Ascending aorta (tissue), 2 donors: ENCODE results near the gene IPMK. TPM values are rescaled to one million over a fixed set of nuclear protein-coding genes. Genes with fewer than 3 reads are reported as not detected.

ENCODE experiments used
- DNase-seq, 2 donors: peaks; one replicate each; pipeline ENCODE4 v3.0.0-alpha.2; 2019; ENCODE audit warnings: low spot score in 2 of 2
- H3K27ac ChIP-seq, 2 donors: fragments of 200-600 bp; sonication (generic); one replicate each; pipeline ENCODE4 v1.5.1; 2016 to 2017; ENCODE audit warnings: mild to moderate bottlenecking in 1 of 2
- H3K27me3 ChIP-seq: fragments of 200-600 bp; sonication (generic); one replicate; pipeline ENCODE4 v1.5.1; 2017
- H3K36me3 ChIP-seq, 2 donors: fragments of 200-600 bp; sonication (generic); one replicate each; pipeline ENCODE4 v1.5.1; 2016
- H3K4me1 ChIP-seq, 2 donors: fragments of 200-600 bp; sonication (generic); one replicate each; pipeline ENCODE4 v1.5.1; 2016 to 2017; ENCODE audit warnings: mild to moderate bottlenecking in 1 of 2
- H3K4me3 ChIP-seq, 2 donors: fragments of 200-600 bp; sonication (generic); one replicate each; pipeline ENCODE4 v1.5.1; 2016 to 2017; ENCODE audit warnings: mild to moderate bottlenecking in 1 of 2
- H3K9me3 ChIP-seq, 2 donors: fragments of 200-600 bp; sonication (generic); one replicate each; pipeline ENCODE4 v1.5.1; 2016
- intact Hi-C: fragments of 100-400 bp; cut with DNase I; formaldehyde crosslinking; loops from one replicate; pipeline ENCODE4 v1.15.1; 2023
- total RNA-seq: library from RNA; depleted of rRNA; stranded (reverse); fragments of >200 nt; gene quantifications from one replicate; pipeline ENCODE4 v1.1.0, GENCODE V29; 2016
- TF ChIP-seq, protein P1 (sequence below), 3 experiments: fragments of 200-600 bp in 2 of 3; fragments of 450-650 bp in 1 of 3; sonication (generic) in 2 of 3; IDR thresholded peaks; one replicate each; pipeline ENCODE4 v1.5.1; 2016 to 2019; ENCODE audit warnings: antibody characterized with exemption in 3 of 3, mild to moderate bottlenecking in 1 of 3, moderate library complexity in 1 of 3

Gene IPMK
- total RNA-seq, 1 donor from 2014 or later: 2.8 TPM

DNA sequence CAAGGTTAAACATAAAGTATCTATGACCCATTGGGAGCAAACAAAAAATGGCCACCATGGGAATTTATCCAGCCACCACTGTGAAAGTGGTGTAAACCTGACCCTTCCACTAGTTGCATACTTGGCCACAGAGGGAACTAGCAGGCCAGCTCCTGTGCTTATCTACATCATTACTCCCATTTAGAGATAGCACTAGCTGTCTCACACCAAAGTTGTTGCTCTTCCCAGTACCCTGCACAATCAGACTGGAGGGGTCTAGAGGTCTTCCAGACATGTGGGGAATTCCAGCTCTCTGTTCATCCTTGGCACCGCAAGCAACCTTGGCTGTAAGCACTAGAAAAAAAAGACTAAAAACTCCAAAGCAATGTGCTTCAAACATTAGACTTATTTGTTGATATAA lies 113.9 kb downstream of the IPMK start:
- no peak overlapping the region for H3K27ac ChIP-seq
- no peaks in the 10 kb centered on the region for H3K36me3 ChIP-seq
- no peaks in the 10 kb centered on the region for H3K27me3 ChIP-seq
- no peaks in the 10 kb centered on the region for H3K9me3 ChIP-seq
- intact Hi-C loops: no loop called here
- no peaks in the 10 kb centered on the region for H3K4me1 ChIP-seq
- no peak overlapping the region for H3K4me3 ChIP-seq
- TF ChIP-seq, protein P1, sequence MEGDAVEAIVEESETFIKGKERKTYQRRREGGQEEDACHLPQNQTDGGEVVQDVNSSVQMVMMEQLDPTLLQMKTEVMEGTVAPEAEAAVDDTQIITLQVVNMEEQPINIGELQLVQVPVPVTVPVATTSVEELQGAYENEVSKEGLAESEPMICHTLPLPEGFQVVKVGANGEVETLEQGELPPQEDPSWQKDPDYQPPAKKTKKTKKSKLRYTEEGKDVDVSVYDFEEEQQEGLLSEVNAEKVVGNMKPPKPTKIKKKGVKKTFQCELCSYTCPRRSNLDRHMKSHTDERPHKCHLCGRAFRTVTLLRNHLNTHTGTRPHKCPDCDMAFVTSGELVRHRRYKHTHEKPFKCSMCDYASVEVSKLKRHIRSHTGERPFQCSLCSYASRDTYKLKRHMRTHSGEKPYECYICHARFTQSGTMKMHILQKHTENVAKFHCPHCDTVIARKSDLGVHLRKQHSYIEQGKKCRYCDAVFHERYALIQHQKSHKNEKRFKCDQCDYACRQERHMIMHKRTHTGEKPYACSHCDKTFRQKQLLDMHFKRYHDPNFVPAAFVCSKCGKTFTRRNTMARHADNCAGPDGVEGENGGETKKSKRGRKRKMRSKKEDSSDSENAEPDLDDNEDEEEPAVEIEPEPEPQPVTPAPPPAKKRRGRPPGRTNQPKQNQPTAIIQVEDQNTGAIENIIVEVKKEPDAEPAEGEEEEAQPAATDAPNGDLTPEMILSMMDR (IDR thresholded peaks at IDR 0.05): no peak
- DNase-seq: no peak

DNA sequence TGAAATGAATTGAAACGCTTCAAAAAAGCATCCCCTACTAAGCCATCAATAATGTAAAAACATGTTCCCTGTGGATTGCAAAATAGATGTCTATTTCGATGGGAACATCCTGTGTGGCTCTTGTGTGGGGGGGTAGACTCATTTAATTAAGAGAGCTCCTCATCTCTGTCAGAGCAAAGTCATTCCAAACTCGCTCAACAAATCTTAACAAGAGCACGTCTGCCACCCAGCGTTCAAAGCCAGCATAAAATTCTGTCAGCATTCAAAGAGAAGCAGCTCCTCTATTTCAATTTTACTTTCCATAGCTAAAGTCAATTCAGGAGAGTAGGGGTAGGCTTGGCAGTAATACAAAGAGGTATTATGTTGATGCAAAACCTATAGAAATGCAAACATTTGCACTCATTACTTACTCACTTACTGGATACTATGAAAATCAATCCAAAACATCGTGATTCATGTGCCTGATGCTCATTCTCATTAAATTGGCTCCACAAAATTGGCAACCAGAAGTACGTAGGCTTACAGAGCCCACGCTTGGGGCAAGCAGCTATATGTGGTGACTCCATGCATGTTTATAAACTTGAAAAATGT lies 114.9 kb downstream of the IPMK start:
- intact Hi-C loops: no loop called here
- TF ChIP-seq, protein P1 (IDR thresholded peaks at IDR 0.05): peak in 2 of 3 experiments; percentile 29 to 49

DNA sequence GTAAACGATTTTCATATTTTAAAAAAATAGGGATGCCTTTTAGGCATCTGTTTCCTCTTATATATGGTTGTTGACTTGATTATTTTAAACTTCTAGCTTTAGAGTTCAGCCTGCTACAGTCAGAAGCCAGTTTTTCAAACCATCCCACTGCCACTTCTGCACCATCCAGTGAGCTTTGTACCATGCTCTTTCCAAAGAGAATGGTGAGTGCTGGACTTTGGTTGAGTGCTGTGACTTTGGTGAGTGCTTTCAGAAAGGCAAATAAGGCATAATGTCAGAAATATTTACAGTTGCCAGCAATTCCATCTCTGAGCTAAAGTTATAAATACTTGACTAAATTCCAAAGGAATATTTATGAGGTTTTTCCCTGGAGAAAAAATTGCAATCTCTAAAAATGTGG lies 117.4 kb downstream of the IPMK start:
- Histone ChIP-seq H3K27me3 (no peaks in the 10 kb centered on the region), H3K36me3 (no peaks in the 10 kb centered on the region), H3K9me3 (no peaks in the 10 kb centered on the region), H3K27ac (no peak overlapping the region), H3K4me1 (no peaks in the 10 kb centered on the region), H3K4me3 (no peak overlapping the region)
- intact Hi-C loops: no loop called here
- DNase-seq: no peak
- TF ChIP-seq, protein P1 (IDR thresholded peaks at IDR 0.05): no peak

More for the DNA sequence above, 114.9 kb downstream of the IPMK start:
- no peak overlapping the region for H3K4me3 ChIP-seq
- no peaks in the 10 kb centered on the region for H3K27me3 ChIP-seq
- no peak overlapping the region for H3K27ac ChIP-seq
- no peaks in the 10 kb centered on the region for H3K9me3 ChIP-seq
- H3K4me1 ChIP-seq: no peaks in the 10 kb centered on the region
- no peak for DNase-seq
- H3K36me3 ChIP-seq: no peaks in the 10 kb centered on the region

DNA sequence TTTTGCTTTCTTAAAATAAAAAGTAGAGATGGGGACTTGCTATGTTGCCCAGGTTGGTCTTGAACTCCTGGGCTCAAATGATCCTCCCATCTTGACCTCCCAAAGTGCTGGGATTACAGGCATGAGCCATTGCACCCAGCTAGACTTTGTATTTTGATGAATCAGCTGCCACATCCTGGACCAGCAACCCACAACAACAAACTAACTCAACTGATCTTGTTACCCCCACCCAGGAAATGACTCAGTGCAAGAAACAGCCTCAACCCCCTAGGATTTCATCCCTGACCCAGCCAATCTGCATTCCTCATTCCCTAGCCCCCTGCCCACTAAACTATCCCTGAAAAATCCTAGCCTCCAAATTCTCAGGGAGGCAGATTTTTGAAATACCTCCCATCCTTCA lies 123.8 kb downstream of the IPMK start:
- intact Hi-C loops: no loop called here
- Histone ChIP-seq H3K36me3 (no peaks in the 10 kb centered on the region), H3K9me3 (no peaks in the 10 kb centered on the region), H3K27ac (no peak overlapping the region), H3K4me3 (no peak overlapping the region), H3K27me3 (no peaks in the 10 kb centered on the region), H3K4me1 (no peaks in the 10 kb centered on the region)
- DNase-seq: no peak
- TF ChIP-seq, protein P1 (IDR thresholded peaks at IDR 0.05): no peak

Other genes with a start within 250 kb of the IPMK start
- 18.0 TPM for gene CISD1, start 1.3 kb upstream of the IPMK start, total RNA-seq
- 4.2 TPM for gene UBE2D1, start 67.1 kb upstream of the IPMK start, total RNA-seq
- 3.4 TPM for gene TFAM, start 117.5 kb upstream of the IPMK start, total RNA-seq
- 9.3 TPM for gene BICC1, start 245.0 kb upstream of the IPMK start, total RNA-seq